Calu3 (cell line): ENCODE measurements around the gene PCDHB16. TPM values are rescaled to one million over a fixed set of nuclear protein-coding genes. Genes with fewer than 3 reads are reported as not detected.
"Not testable (repeated sequence)": the region's sequence is repeated elsewhere in the genome, so short reads cannot be mapped to it uniquely, and the experiment has no call there.

Experiments
- BruUV-seq: library from RNA; stranded (reverse); fragments of 400-500 nt; replicated peaks from 2 replicates; lab custom pipeline; 2021; lab: Mats Ljungman, UMichigan
- CTCF ChIA-PET: fragments of 300-600 bp; sonication (Branson Sonifier 250); formaldehyde crosslinking; loops from one replicate; lab custom pipeline; 2022; ENCODE audit warnings: antibody characterized with exemption; lab: Charles Lee
- DNase-seq: peaks from one replicate; pipeline ENCODE4 v3.0.0; 2022
- H3K27ac Mint-ChIP-seq: one replicate; pipeline ENCODE4 v1.8.0; 2022; ENCODE audit warnings: mixed read lengths; ENCODE audit not compliant: unreplicated experiment
- H3K27me3 Mint-ChIP-seq: one replicate; pipeline ENCODE4 v1.8.0; 2022; ENCODE audit warnings: mixed read lengths; ENCODE audit not compliant: unreplicated experiment
- H3K36me3 Mint-ChIP-seq: one replicate; pipeline ENCODE4 v1.8.0; 2022; ENCODE audit warnings: mild to moderate bottlenecking, moderate library complexity, mixed read lengths; ENCODE audit not compliant: insufficient read depth, unreplicated experiment
- H3K4me1 Mint-ChIP-seq: one replicate; pipeline ENCODE4 v1.8.0; 2022; ENCODE audit warnings: mild to moderate bottlenecking, low read depth, mixed read lengths; ENCODE audit not compliant: unreplicated experiment
- H3K4me3 Mint-ChIP-seq: one replicate; pipeline ENCODE4 v1.8.0; 2022; ENCODE audit warnings: mild to moderate bottlenecking, low read depth, moderate library complexity, mixed read lengths; ENCODE audit not compliant: unreplicated experiment
- H3K9me3 Mint-ChIP-seq: one replicate; pipeline ENCODE4 v1.8.0; 2022; ENCODE audit warnings: low read depth, mixed read lengths; ENCODE audit not compliant: unreplicated experiment
- CTCF ChIP-seq: fragments of 200-600 bp; IDR thresholded peaks from one replicate; pipeline ENCODE4 v1.8.0; 2022; ENCODE audit warnings: antibody characterized with exemption; ENCODE audit not compliant: unreplicated experiment
- intact Hi-C: fragments of 100-400 bp; cut with micrococcal nuclease; formaldehyde crosslinking; loops from one replicate; pipeline ENCODE4 v1.10.0; 2022; ENCODE audit not compliant: unreplicated experiment
- total RNA-seq: library from RNA; stranded (reverse); gene quantifications from 2 replicates; pipeline ENCODE4 v1.2.3, GENCODE V29; 2022

The PCDHB16 gene
- total RNA-seq, 1 experiment from 2014 or later = 0.35 TPM

GRCh38 chr5:141155540-141156374 lies 26.4 kb upstream of the PCDHB16 start:
- no peaks in the 10 kb centered on the region for H3K27me3 Mint-ChIP-seq
- H3K27ac Mint-ChIP-seq = no peak overlapping the region
- no peaks in the 10 kb centered on the region for H3K4me1 Mint-ChIP-seq
- intact Hi-C loops = no loop called here
- DNase-seq = no peak
- CTCF ChIA-PET = no interaction called here
- no peak overlapping the region for H3K4me3 Mint-ChIP-seq
- TF ChIP-seq CTCF = no peak
- BruUV-seq = no TSS peak
- H3K36me3 Mint-ChIP-seq = no peaks in the 10 kb centered on the region
- H3K9me3 Mint-ChIP-seq = peaks cover 13% of the 10 kb centered on the region

GRCh38 chr5:141157356-141157755 lies 24.8 kb upstream of the PCDHB16 start:
- CTCF ChIA-PET, H3K27ac Mint-ChIP-seq, H3K27me3 Mint-ChIP-seq, H3K4me3 Mint-ChIP-seq, DNase-seq, H3K9me3 Mint-ChIP-seq, intact Hi-C loops, H3K36me3 Mint-ChIP-seq, BruUV-seq, H3K4me1 Mint-ChIP-seq: not testable (repeated sequence)

- intact Hi-C loops, DNase-seq, H3K27me3 Mint-ChIP-seq, H3K9me3 Mint-ChIP-seq, H3K4me1 Mint-ChIP-seq, BruUV-seq, H3K27ac Mint-ChIP-seq, H3K4me3 Mint-ChIP-seq, CTCF ChIA-PET, H3K36me3 Mint-ChIP-seq: not testable (repeated sequence)
Measured at GRCh38 chr5:141157901-141158300, 24.3 kb upstream of the PCDHB16 start.

- Mint-ChIP-seq H3K27ac (no peak within 1 kb of the TSS), H3K27me3 (no peaks in the 10 kb centered on the region), H3K4me1 (no peaks in the 10 kb centered on the region), H3K36me3 (peaks cover 4% of the 10 kb centered on the region), H3K9me3 (peaks cover 14% of the 10 kb centered on the region), H3K4me3 (no peak within 1 kb of the TSS)
- DNase-seq = no peak
- peak; percentile 14 for TF ChIP-seq CTCF
- no TSS peak for BruUV-seq
- intact Hi-C loops = no loop called here
- CTCF ChIA-PET = no interaction called here
Measured at GRCh38 chr5:141172381-141173204, 9.6 kb upstream of the PCDHB16 start, which contains the start of gene PCDHB7. Gene PCDHB7, plus strand, starts transcription at chr5:141172644. Its CDS starts 192 bp downstream, at chr5:141172836.

GRCh38 chr5:141174291-141175104 lies 7.7 kb upstream of the PCDHB16 start:
- H3K36me3 Mint-ChIP-seq, DNase-seq, BruUV-seq, H3K27ac Mint-ChIP-seq, H3K4me1 Mint-ChIP-seq, intact Hi-C loops, H3K27me3 Mint-ChIP-seq, H3K9me3 Mint-ChIP-seq, CTCF ChIA-PET, H3K4me3 Mint-ChIP-seq: not testable (repeated sequence)
